GM12891 (cell line): Measurements from ENCODE around the gene NUMB.

Experiments
- DNase-seq: peaks from one replicate; pipeline ENCODE4 v3.0.0; 2011; ENCODE audit warnings: low spot score; ENCODE audit not compliant: insufficient read length
- FAIRE-seq: peaks from 2 replicates; lab custom pipeline; 2011; peaks lifted over from hg19 to GRCh38; lab: Jason Lieb, UNC
- PAX5 ChIP-seq: IDR thresholded peaks from 2 replicates; pipeline ENCODE4 v1.6.1; 2011; ENCODE audit warnings: low read length, moderate library complexity, mild to moderate bottlenecking; ENCODE audit not compliant: insufficient read depth, severe bottlenecking
- POLR2A ChIP-seq: IDR thresholded peaks from 2 replicates; pipeline ENCODE4 v1.6.1; 2011; ENCODE audit warnings: low read depth, low read length, control low read depth
- POLR2AphosphoS5 ChIP-seq: IDR thresholded peaks from 2 replicates; pipeline ENCODE4 v1.6.1; 2011; ENCODE audit warnings: low read depth, low read length, control low read depth
- POU2F2 ChIP-seq: IDR thresholded peaks from 2 replicates; pipeline ENCODE4 v1.6.1; 2011; ENCODE audit warnings: low read depth, mild to moderate bottlenecking, control low read depth, low read length, moderate library complexity
- SPI1 ChIP-seq: IDR thresholded peaks from 2 replicates; pipeline ENCODE4 v1.6.1; 2011; ENCODE audit warnings: low read depth, low read length, control low read depth
- TAF1 ChIP-seq: IDR thresholded peaks from 2 replicates; pipeline ENCODE4 v1.6.1; 2011; ENCODE audit warnings: low read depth, low read length, control low read depth

NUMB gene

DNA sequence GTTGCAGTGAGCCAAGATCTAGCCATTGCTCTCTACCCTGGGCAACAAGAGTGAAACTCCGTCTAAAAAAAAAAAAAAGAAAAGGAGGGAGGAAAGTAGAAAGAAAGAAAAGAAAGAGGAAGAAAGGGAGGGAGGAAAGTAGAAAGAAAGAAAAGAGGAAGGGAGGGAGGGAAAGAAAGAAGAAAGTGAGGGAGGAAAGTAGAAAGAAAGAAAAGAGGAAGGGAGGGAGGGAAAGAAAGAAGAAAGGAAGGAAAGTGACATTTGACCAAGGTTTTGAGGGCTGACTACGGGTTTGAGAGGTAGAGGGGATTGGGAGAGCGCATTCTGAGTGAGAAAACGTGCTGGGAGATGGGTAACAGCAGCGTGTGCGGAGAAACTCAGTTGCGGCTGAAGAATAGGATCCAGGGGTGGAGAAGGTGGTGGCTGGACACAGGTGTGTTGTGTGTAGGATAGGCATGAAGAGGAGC is 221.6 kb downstream of the NUMB start:
- DNase-seq (no peak), FAIRE-seq (peak; percentile 50)
- TF ChIP-seq TAF1 (no peak), SPI1 (no peak), POLR2A (no peak), PAX5 (no peak), POU2F2 (no peak), POLR2AphosphoS5 (no peak)

DNA sequence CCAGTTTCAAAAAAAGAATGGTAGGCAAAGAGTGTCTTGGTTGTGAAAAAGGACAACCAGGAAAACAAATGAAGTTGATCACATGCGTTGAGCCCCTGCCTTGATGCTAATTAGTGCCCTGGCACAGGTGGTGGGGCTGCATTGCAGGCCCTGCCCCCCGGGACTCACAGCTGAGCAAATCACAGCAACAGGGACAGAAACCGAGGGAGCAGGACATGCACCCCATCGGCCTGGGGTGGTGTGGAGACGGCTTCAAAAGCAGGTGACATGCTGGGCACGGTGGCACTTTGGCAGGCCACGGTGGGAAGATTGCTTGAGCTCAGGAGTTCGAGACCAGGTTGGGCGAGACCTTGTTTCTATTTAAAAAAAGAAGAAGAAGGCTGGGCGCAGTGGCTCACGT is 222.2 kb downstream of the NUMB start:
- no peak for TF ChIP-seq POU2F2
- TF ChIP-seq POLR2A: no peak
- TF ChIP-seq SPI1: no peak
- TF ChIP-seq PAX5: no peak
- TF ChIP-seq POLR2AphosphoS5: no peak
- no peak for TF ChIP-seq TAF1
- FAIRE-seq (no peak), DNase-seq (no peak)

DNA sequence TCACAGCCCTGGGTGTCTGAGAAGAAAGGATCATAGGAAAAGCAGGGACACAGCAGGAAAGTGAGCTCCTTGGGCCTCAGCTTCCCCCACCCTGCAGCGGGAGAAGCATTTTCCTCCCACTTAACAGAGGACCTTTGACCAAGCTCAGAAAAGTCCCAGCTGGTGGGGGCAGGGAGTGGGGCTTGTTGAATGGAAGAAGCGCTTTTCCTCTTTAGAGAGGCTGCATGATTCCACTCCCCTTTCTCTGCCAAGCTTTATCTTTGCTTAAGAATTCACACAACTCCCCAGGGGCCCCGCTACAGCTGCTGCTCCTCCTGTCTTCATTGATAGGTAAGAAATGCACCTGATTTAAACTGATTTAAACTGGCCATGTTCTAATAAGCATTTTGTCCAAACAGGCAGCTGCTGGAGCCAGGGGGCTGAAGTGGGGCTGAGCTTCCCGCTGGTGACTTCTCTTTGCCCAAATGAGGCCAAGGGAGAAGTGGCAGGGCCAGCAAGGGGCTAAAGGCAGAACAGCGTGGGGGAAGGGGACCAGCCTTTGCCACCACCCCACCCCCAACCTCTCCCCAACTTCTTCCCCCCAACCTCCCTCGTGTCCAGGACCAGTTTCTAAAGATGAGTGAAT is 222.7 kb downstream of the NUMB start:
- DNase-seq (no peak), FAIRE-seq (no peak)
- TF ChIP-seq TAF1: no peak
- no peak for TF ChIP-seq PAX5

DNA sequence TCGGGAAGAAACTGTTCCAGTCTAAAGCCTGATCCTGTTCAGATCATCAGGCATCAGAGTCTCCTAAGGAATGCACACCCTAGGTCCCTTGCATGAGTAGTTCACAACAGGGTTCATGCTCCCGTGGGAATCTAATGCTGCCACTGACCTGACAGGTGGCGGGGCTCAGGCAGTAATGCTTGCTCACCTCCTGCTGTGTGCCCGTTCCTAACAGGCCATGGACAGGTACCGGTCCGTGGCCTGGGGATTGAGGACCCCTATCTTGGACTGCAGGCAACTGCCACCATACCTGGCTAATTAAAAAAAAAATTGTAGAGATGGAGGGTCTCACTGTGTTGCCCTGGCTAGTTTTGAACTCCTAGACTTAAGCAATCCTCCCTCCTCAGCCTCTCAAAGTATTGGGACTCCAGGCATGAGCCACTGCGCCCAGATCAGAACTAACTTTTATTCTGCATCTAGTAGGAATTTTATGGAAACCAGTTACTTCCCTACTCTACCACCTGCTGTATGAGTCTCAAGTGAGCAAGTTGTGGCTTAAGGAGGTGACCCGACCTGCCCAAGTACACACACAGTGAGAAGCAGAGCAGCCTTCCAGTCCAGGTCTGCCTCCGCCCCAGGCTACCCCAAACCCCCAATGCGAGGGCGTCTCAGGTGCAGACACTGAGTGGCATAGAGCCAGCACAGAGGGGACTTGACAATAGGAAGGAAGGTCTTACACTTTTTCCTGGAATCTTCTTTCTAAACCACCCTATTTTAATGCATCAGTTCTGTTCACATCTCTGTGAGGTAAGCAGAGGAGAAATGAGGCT is 223.6 kb downstream of the NUMB start:
- TF ChIP-seq POLR2AphosphoS5 (no peak), TAF1 (no peak), POLR2A (no peak), POU2F2 (no peak), SPI1 (no peak), PAX5 (no peak)
- FAIRE-seq: no peak
- DNase-seq: no peak

DNA sequence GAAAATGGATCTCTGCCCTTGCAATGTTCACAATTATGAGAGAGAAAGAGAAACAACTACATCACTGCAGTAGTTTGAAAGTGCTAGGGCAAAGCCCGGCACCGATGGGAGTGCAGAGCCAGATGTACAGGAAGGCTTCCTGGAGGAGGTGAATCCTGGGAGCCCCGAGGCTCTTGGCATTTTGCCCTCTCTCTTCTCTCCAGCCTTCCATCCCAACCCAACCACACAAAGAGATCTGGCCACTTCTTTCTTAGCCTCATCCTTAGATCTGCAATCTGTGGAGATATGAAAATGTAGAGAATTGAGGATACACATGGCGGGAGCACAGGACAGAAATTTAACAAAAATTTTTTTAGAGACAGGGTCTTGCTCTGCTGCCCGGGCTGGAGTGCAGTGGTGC is 224.3 kb downstream of the NUMB start:
- FAIRE-seq (no peak), DNase-seq (no peak)
- TF ChIP-seq SPI1: no peak
- TF ChIP-seq POU2F2: no peak
- no peak for TF ChIP-seq TAF1
- no peak for TF ChIP-seq POLR2AphosphoS5
- no peak for TF ChIP-seq PAX5
- TF ChIP-seq POLR2A: no peak

DNA sequence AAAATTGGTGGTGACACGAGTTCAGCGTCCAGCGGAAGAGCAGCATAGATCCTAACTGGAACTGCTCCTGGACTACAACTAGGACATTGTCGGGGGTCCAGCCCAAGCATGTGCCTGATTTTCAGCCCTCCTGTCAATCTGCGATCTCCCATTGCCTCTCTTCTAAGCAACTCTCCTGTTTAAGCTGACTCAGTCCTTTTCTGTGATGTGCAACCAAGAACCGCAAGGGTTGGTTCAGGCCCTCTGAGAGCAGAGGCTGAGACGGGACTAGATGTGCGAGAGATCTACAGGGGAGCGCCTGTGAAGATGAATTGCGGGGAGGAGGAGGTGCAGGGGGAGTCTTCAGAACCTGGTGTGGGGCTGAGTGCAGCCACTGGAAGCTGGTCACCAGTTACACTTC is 224.8 kb downstream of the NUMB start:
- DNase-seq (no peak), FAIRE-seq (no peak)
- TF ChIP-seq POLR2AphosphoS5 (no peak), POU2F2 (no peak), SPI1 (no peak), POLR2A (no peak), TAF1 (no peak), PAX5 (no peak)

DNA sequence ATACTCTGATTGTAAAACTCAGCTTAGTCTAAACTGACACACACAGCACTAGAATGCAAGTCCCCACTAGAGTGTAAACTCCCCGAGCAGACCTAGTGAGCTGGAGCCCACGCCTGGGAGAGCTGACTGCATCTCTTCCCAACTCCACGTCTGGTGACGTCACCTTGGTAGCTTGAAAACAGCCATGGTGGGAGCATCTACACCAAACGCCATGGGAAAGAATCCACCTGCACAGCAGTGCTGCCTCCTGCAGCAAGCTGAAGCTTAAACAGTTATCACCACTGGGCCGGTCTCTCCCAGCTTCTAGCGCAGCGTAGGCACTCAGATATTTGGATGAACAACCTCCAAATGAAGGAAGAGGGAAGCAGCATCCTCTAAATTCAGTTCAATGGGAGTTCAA is 225.4 kb downstream of the NUMB start:
- TF ChIP-seq POLR2AphosphoS5 (no peak), POLR2A (no peak), SPI1 (no peak), TAF1 (no peak), PAX5 (no peak), POU2F2 (no peak)
- no peak for DNase-seq
- FAIRE-seq: no peak

DNA sequence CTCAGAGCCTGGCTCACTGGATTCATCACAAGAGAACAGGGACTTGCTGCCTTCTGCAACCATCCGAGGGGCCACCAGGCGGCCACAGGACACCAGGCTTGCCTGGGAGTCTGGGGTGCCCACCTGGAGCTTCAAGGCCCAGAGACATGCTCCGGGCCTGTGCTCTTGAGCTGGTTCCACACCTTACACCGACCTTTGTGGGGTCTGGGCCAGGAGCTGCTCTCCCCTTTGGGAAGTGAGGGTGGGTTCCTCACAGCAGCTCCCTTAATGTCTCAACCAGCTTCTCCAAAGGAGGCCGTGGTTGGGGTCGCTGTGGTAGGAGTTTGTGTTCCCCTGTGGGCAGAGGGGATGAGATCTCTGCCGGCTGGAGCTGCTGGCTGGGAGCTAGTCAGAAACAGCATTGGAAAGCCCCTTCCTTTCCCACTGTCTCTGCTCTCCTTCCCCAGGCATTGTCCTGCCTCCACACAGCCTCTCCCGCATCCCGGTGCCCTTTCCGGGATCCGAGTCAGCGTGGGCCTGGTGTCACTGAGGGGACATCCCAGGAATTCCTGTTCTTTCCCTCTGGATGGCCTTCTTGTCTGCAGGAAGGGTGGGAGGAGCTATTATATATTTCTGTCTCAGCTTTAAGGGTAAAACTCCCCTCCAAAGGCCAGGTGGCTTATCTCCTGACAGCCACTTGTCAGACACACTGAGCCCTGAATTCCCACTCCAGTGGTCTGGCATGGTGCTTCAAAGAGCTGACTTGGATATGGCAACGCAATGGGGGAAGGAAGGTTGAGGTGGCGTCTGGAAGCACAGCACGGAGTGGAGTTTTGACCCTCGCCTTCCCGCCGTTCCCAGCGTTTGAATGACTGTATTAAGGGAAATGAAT is 226.1 kb downstream of the NUMB start:
- FAIRE-seq: no peak
- no peak for DNase-seq
- TF ChIP-seq POLR2AphosphoS5: no peak
- TF ChIP-seq POLR2A: no peak
- TF ChIP-seq SPI1: no peak
- TF ChIP-seq TAF1: no peak
- TF ChIP-seq POU2F2: no peak
- TF ChIP-seq PAX5: no peak

DNA sequence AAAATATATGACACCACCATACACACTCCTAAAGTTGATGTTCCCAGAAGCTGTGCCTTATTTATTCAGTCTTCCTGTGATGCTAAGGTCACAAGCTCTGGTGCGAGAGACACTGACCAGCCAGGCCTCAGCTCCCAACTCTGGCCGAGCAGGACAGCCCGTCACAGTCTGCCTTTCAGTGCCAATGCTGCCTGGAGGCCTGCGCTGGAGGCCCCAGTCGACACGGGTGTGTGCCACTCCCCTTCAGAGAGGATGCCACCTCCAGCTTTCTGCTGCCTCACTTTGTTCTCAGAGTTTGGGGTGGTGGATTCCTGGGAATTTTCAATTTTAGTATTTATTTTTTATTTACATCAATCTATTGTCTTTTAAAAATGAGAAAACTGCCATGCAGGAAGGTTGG is 228.3 kb downstream of the NUMB start:
- FAIRE-seq (no peak), DNase-seq (no peak)
- no peak for TF ChIP-seq TAF1
